ENCODE data around the gene MVK. TPM values are rescaled to one million over a fixed set of nuclear protein-coding genes. Genes with fewer than 3 reads are reported as not detected.

The MVK gene
- total and polyA plus RNA-seq, 2 experiments from 2014 or later: 18.3 to 34.3 TPM

DNA sequence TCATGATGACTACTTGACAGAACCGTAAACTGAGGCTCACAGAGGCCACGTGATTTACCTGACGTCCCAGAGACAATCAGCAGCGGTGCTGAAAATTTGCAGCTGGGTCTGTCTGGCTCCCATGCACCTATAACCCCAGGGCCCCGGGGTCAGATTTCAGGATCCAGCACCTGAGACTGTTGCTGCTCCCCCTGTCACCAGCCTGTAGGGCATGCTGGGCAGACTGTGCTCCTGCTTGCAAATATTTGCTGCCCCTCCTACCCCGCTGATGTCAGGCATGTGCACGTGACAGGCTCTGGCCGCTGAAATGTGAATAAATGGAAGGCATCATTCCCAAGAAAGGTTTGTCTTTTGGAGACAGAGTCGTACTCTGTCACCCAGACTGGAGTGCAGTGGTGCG is 6.3 kb upstream of the MVK start:
- Histone ChIP-seq H2AFZ (no peak overlapping the region), H3K9me2 (replicated peaks; ENCODE audit: insufficient read depth) (no peaks in the 10 kb centered on the region), H3K4me3 (no peak overlapping the region), H3K9me3 (ENCODE audit: low read depth) (no peaks in the 10 kb centered on the region), H4K20me1 (ENCODE audit: insufficient read depth, poor library complexity, severe bottlenecking) (no peaks in the 10 kb centered on the region), H3K27ac (no peak overlapping the region), H3K27me3 (no peaks in the 10 kb centered on the region), H3K4me2 (no peak overlapping the region), H3K79me2 (peaks cover 8% of the 10 kb centered on the region), H3K4me1 (ENCODE audit: insufficient read depth) (peaks cover 5% of the 10 kb centered on the region), H3K36me3 (replicated peaks; ENCODE audit: insufficient read depth, low read depth) (no peaks in the 10 kb centered on the region)
- no peak for DNase-seq (ENCODE audit: low spot score)
- TF ChIP-seq EZH2 (IDR thresholded peaks at IDR 0.05; ENCODE audit: borderline replicate concordance): no peak
- TF ChIP-seq, protein P1, sequence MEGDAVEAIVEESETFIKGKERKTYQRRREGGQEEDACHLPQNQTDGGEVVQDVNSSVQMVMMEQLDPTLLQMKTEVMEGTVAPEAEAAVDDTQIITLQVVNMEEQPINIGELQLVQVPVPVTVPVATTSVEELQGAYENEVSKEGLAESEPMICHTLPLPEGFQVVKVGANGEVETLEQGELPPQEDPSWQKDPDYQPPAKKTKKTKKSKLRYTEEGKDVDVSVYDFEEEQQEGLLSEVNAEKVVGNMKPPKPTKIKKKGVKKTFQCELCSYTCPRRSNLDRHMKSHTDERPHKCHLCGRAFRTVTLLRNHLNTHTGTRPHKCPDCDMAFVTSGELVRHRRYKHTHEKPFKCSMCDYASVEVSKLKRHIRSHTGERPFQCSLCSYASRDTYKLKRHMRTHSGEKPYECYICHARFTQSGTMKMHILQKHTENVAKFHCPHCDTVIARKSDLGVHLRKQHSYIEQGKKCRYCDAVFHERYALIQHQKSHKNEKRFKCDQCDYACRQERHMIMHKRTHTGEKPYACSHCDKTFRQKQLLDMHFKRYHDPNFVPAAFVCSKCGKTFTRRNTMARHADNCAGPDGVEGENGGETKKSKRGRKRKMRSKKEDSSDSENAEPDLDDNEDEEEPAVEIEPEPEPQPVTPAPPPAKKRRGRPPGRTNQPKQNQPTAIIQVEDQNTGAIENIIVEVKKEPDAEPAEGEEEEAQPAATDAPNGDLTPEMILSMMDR (IDR thresholded peaks at IDR 0.05; ENCODE audit: poor library complexity): no peak
- TF ChIP-seq EZH2phosphoT487 (IDR thresholded peaks at IDR 0.05; ENCODE audit: low read depth, severe bottlenecking, unreplicated experiment): no peak
- 84% methylated on average over 10 of the region's 10 CpGs for WGBS (ENCODE audit: low lambda C conversion rate, missing lambda C conversion rate)

DNA sequence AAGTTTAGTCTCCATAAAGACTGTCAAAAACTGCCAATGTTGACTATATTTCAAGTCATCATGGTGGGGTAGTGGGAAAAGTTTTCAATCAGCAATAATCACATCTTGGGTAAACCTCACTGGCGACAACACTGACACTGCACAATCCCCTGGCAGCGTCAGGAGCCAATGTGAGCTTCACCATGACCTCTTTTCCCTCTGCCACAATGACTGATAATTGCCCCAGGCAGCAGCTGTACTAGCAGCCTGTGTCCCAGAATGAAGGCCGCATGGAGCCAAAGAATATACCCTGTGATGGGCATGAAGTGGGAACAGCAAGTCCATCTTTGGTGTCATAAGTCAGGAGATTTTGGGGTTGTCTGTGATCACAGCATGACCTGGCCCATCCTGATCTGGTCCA is 5.6 kb upstream of the MVK start:
- Histone ChIP-seq H3K4me3 (no peak overlapping the region), H3K4me1 (ENCODE audit: insufficient read depth) (peaks cover 12% of the 10 kb centered on the region), H2AFZ (no peak overlapping the region), H3K9me3 (ENCODE audit: low read depth) (no peaks in the 10 kb centered on the region), H3K9me2 (replicated peaks; ENCODE audit: insufficient read depth) (no peaks in the 10 kb centered on the region), H4K20me1 (ENCODE audit: insufficient read depth, poor library complexity, severe bottlenecking) (no peaks in the 10 kb centered on the region), H3K27me3 (no peaks in the 10 kb centered on the region), H3K27ac (no peak overlapping the region), H3K79me2 (peaks cover 13% of the 10 kb centered on the region), H3K4me2 (no peak overlapping the region), H3K36me3 (replicated peaks; ENCODE audit: insufficient read depth, low read depth) (no peaks in the 10 kb centered on the region)
- no peak for DNase-seq (ENCODE audit: low spot score)
- TF ChIP-seq, protein P1 (IDR thresholded peaks at IDR 0.05; ENCODE audit: poor library complexity): no peak
- no peak for TF ChIP-seq EZH2phosphoT487 (IDR thresholded peaks at IDR 0.05; ENCODE audit: low read depth, severe bottlenecking, unreplicated experiment)
- no peak for TF ChIP-seq EZH2 (IDR thresholded peaks at IDR 0.05; ENCODE audit: borderline replicate concordance)
- 84% methylated on average over 3 of the region's 3 CpGs for WGBS (ENCODE audit: low lambda C conversion rate, missing lambda C conversion rate)

DNA sequence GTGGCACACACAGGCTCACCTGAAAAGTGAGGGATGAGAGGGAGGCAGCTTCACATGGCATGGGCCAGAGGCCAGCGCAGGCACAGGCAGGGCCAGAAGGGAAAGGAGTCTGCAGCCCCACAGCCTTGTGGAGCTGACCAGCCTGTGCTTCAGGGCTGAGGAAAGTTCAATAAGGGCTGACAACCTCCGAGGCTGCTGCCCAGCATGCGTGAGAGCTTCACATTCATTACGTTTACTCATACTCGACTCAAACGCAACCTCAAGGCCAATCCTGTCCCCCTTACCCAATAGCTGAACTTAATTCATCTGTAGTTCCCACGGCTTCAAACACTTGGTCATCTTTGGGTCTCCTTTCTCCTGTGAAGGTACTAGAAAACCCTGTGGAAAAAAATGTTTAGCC is 5.1 kb upstream of the MVK start:
- no peak overlapping the region for H3K27ac ChIP-seq
- H3K79me2 ChIP-seq: peaks cover 13% of the 10 kb centered on the region
- no peaks in the 10 kb centered on the region for H3K36me3 ChIP-seq (replicated peaks; ENCODE audit: insufficient read depth, low read depth)
- H3K9me2 ChIP-seq (replicated peaks; ENCODE audit: insufficient read depth): no peaks in the 10 kb centered on the region
- no peaks in the 10 kb centered on the region for H4K20me1 ChIP-seq (ENCODE audit: insufficient read depth, poor library complexity, severe bottlenecking)
- H3K9me3 ChIP-seq (ENCODE audit: low read depth): no peaks in the 10 kb centered on the region
- TF ChIP-seq, protein P1 (IDR thresholded peaks at IDR 0.05; ENCODE audit: poor library complexity): no peak
- TF ChIP-seq EZH2 (IDR thresholded peaks at IDR 0.05; ENCODE audit: borderline replicate concordance): no peak
- no peak for TF ChIP-seq EZH2phosphoT487 (IDR thresholded peaks at IDR 0.05; ENCODE audit: low read depth, severe bottlenecking, unreplicated experiment)
- no peak overlapping the region for H3K4me2 ChIP-seq
- peaks cover 12% of the 10 kb centered on the region for H3K4me1 ChIP-seq (ENCODE audit: insufficient read depth)
- no peak overlapping the region for H3K4me3 ChIP-seq
- H2AFZ ChIP-seq: no peak overlapping the region
- no peaks in the 10 kb centered on the region for H3K27me3 ChIP-seq
- 90% methylated on average over 7 of the region's 7 CpGs for WGBS (ENCODE audit: low lambda C conversion rate, missing lambda C conversion rate)
- DNase-seq (ENCODE audit: low spot score): no peak
